ENCODE results near the gene ADAMTSL5.
"Not testable (repeated sequence)": the region's sequence is repeated elsewhere in the genome, so short reads cannot be mapped to it uniquely, and the experiment has no call there.

ADAMTSL5 gene

GRCh38 chr19:1530856-1531255, 18.0 kb upstream of the ADAMTSL5 start:
- DNase-seq (ENCODE audit: low read depth in 2 of 2) = not testable (repeated sequence)

GRCh38 chr19:1529430-1529816, 16.6 kb upstream of the ADAMTSL5 start:
- no peak for DNase-seq (ENCODE audit: low read depth in 2 of 2)

- DNase-seq (ENCODE audit: low read depth in 2 of 2) = no peak
Measured at GRCh38 chr19:1528596-1529429, 16.0 kb upstream of the ADAMTSL5 start.

GRCh38 chr19:1527650-1528309, 15.0 kb upstream of the ADAMTSL5 start:
- DNase-seq (ENCODE audit: low read depth in 2 of 2) = no peak

- DNase-seq (ENCODE audit: low read depth in 2 of 2) = no peak
Measured at GRCh38 chr19:1526979-1527649, 14.3 kb upstream of the ADAMTSL5 start.

GRCh38 chr19:1526066-1526778, 13.4 kb upstream of the ADAMTSL5 start:
- no peak for DNase-seq (ENCODE audit: low read depth in 2 of 2)

GRCh38 chr19:1525343-1525742, 12.5 kb upstream of the ADAMTSL5 start:
- DNase-seq (ENCODE audit: low read depth in 2 of 2) = no peak

- DNase-seq (ENCODE audit: low read depth in 2 of 2) = no peak
Measured at GRCh38 chr19:1524972-1525325, 12.1 kb upstream of the ADAMTSL5 start.

GRCh38 chr19:1524287-1524971, 11.6 kb upstream of the ADAMTSL5 start:
- no peak for DNase-seq (ENCODE audit: low read depth in 2 of 2)

GRCh38 chr19:1523412-1524286, 10.8 kb upstream of the ADAMTSL5 start, which contains the start of gene PLK5:
PLK5 (plus strand) TSS chr19:1524077; CDS start chr19:1526997, 2,920 bp downstream.
- DNase-seq (ENCODE audit: low read depth in 2 of 2) = no peak

GRCh38 chr19:1522838-1523237, 10.0 kb upstream of the ADAMTSL5 start:
- DNase-seq (ENCODE audit: low read depth in 2 of 2) = no peak

GRCh38 chr19:1522061-1522460, 9.2 kb upstream of the ADAMTSL5 start:
- DNase-seq (ENCODE audit: low read depth in 2 of 2) = no peak

GRCh38 chr19:1521636-1522035, 8.8 kb upstream of the ADAMTSL5 start:
- no peak for DNase-seq (ENCODE audit: low read depth in 2 of 2)

- no peak for DNase-seq (ENCODE audit: low read depth in 2 of 2)
Measured at GRCh38 chr19:1520203-1520780, 7.5 kb upstream of the ADAMTSL5 start.

GRCh38 chr19:1519802-1520201, 7.0 kb upstream of the ADAMTSL5 start:
- not testable (repeated sequence) for DNase-seq (ENCODE audit: low read depth in 2 of 2)

- no peak for DNase-seq (ENCODE audit: low read depth in 2 of 2)
Measured at GRCh38 chr19:1518471-1518870, 5.7 kb upstream of the ADAMTSL5 start.

- DNase-seq (ENCODE audit: low read depth in 2 of 2) = no peak
Measured at GRCh38 chr19:1516395-1516753, 3.6 kb upstream of the ADAMTSL5 start.

- DNase-seq (ENCODE audit: low read depth in 2 of 2) = no peak
Measured at GRCh38 chr19:1514986-1515721, 2.3 kb upstream of the ADAMTSL5 start.

- no peak for DNase-seq (ENCODE audit: low read depth in 2 of 2)
Measured at GRCh38 chr19:1514295-1514661, 1.5 kb upstream of the ADAMTSL5 start.

Data from fibroblast of skin of left biceps (primary cell).